Skin epidermis (tissue), 12 donors: ENCODE results near the gene CAND1.
"Not testable (repeated sequence)": the region's sequence is repeated elsewhere in the genome, so short reads cannot be mapped to it uniquely, and the experiment has no call there.

Experiments
- H3K27ac ChIP-seq, 21 experiments: fragments of 200-600 bp; sonication (generic) in 11 of 21; one replicate each; pipeline ENCODE4 v1.5.0; 2020; ENCODE audit warnings: mild to moderate bottlenecking in 3 of 21, inconsistent platforms in 2 of 21, moderate library complexity in 2 of 21
- H3K4me3 ChIP-seq, 7 experiments: fragments of 200-600 bp; sonication (generic) in 2 of 7; one replicate each; pipeline ENCODE4 v1.5.0; 2020; ENCODE audit warnings: inconsistent platforms in 2 of 7, mild to moderate bottlenecking in 2 of 7, moderate library complexity in 1 of 7

CAND1 gene

DNA sequence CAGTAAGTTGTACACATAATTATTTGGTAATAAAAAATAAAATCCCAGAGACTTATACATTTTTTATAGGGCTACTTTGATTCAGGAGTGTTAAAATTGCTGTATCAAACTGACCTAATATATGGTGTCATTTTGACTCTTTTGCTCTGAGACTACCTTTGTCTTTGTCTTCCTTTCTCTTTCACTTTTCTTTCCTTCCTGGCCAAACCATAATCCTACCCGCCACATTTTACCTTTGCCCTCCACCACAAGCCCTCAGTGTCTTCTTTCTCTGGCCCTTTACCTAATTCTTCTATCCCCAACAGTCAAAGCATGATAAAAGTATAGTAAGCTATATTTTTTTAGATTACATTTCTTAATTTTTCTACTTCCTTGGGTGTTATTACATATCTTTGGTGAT is 62.0 kb downstream of the CAND1 start:
- Histone ChIP-seq H3K27ac (no peak overlapping the region), H3K4me3 (no peak overlapping the region)

DNA sequence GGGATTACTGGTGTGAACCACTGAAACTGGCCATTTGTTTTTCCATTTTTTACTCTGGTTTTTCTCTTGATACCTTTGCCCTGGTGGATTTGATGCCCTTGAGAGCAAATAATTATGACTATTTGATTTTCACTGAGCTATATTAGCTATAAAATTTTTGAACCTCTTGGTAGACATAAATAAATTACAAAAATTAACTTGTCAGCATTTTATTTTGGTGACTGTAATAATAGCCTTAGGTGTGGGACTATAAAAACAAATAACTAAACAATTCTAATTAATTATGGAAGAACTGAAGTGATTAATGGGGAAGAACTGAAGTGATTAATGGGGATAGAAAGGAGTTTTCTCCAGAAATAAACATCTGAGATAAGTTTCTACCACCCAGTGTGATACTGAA is 62.7 kb downstream of the CAND1 start:
- Histone ChIP-seq H3K4me3 (no peak overlapping the region), H3K27ac (no peak overlapping the region)

DNA sequence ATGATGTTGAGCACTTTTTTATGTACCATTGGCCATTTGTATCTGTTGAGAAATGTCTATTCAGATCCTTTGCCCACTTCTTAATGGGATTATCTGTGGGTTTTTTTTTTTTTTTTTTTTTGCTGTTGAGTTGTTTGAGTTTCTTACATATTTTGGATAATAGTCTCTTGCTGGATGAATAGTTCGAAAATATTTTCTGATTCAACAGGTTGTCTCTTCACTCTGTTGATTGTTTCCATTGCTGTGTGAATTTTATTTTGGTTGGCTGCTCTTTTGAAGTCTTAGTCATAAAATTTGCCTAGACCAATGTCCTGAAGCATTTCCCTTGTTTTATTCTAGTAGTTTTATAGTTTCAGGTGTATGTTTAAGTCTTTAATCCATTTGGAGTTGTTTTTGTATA is 64.5 kb downstream of the CAND1 start:
- Histone ChIP-seq H3K4me3 (no peak overlapping the region), H3K27ac (no peak overlapping the region)

DNA sequence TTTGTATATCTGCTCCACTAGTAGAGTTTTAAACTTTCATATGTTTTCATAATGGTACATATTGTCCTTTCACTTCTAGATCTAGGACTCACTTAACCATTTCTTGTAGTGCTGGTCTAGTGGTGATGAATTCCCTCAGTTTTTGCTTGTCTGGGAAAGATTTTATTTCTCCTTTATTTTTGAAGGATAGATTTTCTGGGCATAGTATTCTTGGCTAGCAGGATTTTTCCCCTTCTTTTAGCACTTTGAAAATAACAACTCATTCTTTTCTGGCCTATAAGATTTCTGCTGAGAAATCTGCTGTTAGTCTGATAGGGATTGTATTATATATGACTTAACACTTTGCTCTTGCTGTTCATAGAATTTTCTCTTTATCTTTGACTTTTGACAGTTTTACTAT is 69.3 kb downstream of the CAND1 start:
- Histone ChIP-seq H3K4me3 (no peak overlapping the region), H3K27ac (no peak overlapping the region)

DNA sequence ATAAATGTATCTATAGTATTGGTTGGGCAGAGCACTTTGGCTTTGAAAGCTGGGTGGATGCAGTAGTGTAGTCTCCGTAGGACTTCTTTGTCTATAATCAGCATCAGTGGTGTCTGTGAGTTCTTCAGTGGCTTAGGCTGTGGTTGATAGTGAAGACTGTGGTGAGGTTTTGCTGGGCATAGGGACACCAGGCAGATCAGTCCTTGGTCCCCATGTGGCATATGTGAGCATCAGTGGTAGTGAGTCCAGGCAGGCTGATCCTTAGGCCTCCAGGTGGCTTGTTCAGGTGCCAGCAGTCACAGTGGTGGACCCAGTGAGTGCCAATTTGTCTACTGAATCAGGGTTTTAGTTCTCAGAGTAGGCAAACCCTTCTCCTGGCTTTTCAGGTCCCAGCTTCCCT is 70.4 kb downstream of the CAND1 start:
- no peak overlapping the region for H3K4me3 ChIP-seq
- no peak overlapping the region for H3K27ac ChIP-seq

DNA sequence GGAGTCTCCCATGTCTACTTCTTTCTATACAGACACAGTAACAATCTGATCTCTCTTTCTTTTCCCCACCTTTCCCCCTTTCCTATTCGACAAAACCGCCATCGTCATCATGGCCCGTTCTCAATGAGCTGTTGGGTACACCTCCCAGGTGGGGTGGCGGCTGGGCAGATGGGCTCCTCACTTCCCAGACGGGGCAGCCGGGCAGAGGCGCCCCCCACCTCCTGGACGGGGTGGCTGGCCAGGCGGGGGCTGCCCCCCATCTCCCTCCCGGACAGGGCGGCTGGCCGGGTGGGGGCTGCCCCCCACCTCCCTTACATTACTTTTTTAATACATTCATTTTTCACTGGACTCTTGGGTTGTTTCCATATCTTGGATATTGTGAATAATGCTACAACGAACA is 71.9 kb downstream of the CAND1 start:
- H3K4me3 ChIP-seq, H3K27ac ChIP-seq: not testable (repeated sequence)

DNA sequence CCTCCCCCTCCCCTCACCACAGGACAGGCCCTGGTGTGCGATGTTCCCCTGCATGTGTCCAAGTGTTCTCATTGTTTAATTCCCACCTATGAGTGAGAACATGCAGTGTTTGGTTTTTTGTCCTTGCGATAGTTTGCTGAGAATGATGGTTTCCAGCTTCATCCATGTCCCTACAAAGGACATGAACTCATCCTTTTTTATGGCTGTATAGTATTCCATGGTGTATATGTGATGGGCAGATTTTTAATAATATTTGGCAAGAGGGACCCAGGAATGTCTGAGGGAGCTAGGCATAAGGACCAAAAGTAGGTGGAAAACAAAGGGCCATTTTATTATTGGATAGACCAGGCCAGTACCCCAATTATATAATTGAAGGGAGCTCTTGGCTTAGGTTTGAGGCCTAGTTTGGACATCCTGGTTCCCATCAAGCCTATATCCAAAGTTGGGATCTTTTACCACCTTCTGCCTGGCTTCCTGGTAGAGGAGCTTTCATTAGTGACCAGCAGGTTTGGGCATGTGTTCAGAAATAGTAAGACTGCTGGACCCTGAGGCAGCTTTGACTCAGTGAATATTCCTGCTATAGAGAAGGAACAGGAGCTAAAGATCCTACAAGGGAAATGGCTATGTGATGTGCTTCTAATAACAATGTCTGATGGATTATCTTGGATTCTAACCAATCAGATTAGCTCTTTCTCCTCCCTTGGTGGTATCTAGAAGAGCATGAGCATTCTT is 76.0 kb downstream of the CAND1 start:
- no peak overlapping the region for H3K27ac ChIP-seq

DNA sequence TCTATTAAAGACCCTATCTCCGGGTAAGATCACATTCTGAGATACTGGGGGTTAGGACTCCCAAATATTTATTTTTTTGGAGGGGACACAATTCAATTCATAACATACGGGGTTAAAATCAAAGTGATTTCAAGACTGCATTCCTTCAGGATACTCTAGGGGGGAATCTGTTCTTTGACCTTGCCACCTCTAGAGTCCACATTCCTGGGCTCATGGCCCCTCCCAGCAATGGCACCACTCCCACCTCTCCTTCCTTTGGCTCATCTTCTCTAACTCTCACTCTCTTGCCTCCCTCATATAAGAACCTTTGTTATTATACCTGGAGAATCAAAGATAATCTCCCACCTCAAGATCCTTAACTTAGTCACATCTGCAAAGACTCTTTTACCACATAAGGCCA is 79.5 kb downstream of the CAND1 start:
- Histone ChIP-seq H3K4me3 (no peak overlapping the region), H3K27ac (no peak overlapping the region)

More for the DNA sequence above, 76.0 kb downstream of the CAND1 start:
- H3K4me3 ChIP-seq = no peak overlapping the region

DNA sequence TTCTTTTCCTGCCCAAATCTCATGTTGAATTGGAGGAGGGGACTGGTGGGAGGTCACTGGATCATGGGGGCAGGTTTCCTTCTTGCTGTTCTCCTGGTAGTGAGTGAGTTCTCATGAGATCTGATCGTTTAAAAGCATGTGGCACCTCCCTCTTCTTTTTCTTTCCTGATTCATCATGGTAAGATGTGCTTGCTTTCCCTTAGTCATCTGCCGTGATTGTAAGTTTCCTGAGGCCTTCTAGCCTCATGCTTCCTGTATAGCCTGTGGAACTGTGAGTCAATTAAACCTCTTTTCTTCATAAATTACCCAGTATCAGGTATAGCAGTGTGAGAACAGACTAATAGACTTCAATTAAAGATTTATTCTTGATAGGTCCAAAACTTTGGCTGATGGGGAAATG is 83.5 kb downstream of the CAND1 start:
- Histone ChIP-seq H3K27ac (no peak overlapping the region), H3K4me3 (no peak overlapping the region)

DNA sequence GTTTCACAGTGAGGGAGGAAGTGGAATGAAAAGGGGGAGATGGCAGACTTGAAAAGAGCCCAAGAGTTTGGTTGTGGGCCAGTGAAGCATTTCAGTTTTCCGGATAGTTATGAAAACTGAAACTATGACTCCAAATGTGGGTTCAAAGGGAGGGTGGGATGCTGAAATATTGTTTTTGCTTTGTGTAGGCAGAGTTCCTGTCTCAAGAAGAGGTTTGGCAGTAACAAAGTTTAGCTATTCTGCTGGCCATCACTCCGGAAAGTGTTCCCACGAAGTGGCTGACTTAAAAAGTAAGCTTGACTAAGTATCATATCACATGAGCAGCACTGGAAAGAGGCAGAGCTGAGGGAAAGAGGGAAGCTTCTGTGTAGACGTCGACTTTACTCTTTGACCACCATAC is 85.2 kb downstream of the CAND1 start:
- H3K4me3 ChIP-seq = no peak overlapping the region
- H3K27ac ChIP-seq = peak overlapping the region in 6 of 21 experiments; percentile 40 to 69 (median 54)

DNA sequence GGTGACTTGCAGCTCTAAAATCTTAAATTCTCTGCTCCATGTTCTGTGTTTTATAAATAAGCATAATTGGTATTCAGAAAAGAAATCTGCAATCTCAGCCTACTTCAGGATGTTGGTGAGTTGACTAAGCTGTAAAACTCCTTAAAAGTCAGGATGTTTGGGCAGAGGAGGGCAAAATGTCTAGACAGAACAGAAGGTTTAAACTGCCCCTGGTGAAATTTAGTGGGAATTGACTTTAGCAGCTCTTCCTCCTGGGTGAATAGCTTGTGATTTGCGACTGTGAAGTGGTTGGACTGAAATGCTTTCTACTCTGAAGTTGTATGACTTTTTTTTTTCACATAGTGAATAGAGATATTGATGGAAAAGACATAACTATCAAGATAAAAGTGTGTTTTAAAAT is 85.8 kb downstream of the CAND1 start:
- Histone ChIP-seq H3K27ac (peak overlapping the region in 6 of 21 experiments; percentile 40 to 69 (median 54)), H3K4me3 (no peak overlapping the region)

DNA sequence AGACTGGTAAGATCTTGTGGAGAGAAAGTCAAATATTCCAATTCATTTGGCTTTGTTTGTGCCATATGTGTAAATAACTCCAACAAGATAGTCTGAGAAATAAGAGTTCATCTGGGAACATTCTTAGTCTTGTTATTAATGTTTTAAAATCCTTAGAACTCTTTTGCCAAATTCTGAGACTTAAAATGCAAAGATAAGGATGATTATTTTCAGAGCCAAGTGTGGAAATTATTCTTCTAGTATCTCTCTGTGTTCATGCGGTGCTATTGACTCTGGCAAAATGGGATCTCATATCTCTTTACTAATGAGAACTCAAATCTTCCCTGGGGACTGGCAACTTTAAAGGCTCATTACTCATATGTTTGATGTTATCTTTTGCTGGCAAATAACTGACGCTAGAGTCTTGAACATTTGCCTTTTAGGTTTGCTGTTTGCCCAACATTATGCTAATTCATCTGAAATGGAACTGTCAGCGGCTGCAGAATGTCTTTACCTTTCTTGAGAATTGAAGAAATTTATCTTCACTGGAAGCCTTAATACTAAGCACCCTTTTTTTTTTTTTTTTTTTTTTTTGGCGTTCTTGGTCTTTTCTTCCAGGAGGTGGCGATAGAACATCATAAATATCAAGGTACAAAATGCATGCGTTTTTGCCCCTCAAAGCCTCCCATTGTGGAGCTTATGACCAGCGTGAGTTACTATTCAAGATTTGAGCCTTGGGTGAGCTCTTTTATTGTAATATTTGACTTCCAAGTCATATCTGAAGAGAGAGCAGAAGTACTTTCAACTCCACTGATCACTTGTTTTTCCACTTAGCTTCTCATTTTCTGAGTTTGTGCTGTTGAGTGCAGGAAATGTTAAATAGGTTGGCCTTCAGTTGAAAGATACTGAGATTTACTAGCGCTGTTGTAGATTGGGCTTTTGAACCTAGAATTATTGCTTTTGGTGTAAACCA is 86.5 kb downstream of the CAND1 start:
- peak overlapping the region in 3 of 21 experiments; percentile 34 to 61 (median 55) for H3K27ac ChIP-seq
- H3K4me3 ChIP-seq = no peak overlapping the region

DNA sequence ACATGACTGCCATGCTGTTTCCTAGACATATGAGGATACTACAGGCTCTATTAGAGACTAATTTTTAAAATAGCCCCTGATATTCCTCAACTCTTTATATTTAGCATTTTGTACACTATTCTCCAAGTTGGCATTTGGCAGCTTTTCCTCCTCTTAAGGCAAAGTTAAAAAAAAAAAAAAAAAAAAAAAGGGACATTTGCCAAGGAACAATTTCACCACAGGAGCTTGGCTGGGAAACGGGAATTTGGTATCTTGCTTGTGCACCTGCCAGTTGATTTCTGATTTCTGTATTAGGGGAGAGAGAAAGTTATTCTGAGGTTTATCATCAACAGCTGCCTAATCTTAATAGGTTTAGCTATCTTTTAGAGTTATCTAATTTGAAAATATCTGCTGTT is 87.2 kb downstream of the CAND1 start:
- H3K27ac ChIP-seq = peak overlapping the region in 2 of 21 experiments; percentile 34 to 76
- no peak overlapping the region for H3K4me3 ChIP-seq

DNA sequence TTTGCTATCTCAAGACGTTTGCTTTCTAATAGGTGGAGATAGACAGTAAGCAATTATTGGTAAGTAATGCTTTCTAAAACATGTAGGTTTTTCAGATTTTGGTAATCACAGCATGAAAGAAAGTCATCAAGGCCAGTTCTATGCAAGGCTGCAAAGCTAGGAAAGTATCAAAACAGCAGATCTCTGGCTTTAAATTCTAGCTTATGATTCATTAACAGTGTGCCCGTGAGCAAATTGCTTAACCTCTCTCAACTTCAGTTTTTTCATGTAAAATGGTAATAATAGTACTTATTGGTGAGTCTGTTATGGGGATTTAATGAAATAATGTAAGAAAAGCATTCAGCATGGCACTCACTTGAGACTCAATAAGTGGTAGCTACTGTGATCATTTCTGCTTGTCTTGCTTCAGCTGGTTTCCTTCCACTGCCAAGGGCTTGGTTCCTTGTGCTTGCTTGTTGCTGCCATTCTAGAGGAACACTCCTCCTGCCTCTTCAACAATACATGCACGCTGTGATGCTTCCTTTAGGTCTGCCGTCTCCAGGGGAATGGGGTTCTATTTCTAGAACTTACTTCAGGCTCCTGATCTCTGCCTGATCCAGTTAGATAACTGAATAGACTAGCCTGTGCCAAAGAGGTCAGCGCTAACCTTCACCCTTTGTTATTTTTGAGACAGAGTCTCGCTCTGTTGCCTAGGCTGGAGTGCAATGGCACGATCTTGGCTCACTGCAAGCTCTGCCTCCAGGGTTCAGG is 88.4 kb downstream of the CAND1 start:
- H3K4me3 ChIP-seq = no peak overlapping the region
- H3K27ac ChIP-seq = peak overlapping the region in 8 of 21 experiments; percentile 5 to 76 (median 62)

DNA sequence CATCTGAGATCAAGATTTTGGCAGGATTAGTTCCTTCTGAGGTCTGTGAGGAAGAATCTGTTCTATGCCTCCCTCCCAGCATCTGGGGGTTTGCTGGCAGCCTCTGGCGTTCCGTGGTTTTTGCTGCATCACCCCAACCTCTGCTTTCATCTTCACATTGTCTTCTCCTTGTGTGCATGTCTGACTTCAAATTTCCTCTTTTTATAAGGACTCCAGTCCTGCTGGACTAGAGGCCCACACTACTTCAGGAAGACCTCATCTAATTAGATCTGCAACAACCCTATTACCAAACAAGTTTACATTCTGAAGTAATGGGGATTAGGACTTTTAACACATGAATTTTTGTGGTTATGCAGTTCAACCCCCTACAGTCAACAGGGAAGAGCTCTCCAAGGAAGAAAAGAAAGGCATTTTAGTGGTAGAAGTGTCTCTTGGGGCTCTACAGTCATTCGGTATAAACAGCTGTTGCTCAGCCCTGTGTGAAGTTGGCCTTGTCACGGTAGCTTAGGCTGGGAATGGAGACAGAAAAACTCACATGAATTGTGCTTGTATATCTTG is 89.7 kb downstream of the CAND1 start:
- H3K27ac ChIP-seq = peak overlapping the region in 7 of 21 experiments; percentile 5 to 70 (median 64)
- H3K4me3 ChIP-seq = no peak overlapping the region

DNA sequence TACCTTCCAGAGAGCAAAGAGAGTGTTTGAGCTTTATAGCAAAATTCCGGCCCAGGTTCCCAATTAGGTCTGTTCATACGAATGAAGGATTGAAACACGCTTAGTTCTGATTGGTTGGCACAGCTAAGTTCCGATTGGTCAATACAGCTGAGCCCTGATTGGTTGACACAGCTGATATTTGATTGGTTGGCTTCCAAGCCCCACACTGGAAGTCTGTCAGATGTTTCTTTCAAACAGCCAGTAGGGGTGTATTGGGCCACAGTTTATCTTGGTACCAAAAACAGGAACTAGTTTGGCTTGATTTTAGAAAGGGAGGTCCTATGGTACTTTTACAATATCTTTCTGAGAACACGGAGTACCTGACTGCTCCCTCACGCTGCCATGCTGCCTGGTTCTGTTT is 93.4 kb downstream of the CAND1 start:
- no peak overlapping the region for H3K4me3 ChIP-seq
- H3K27ac ChIP-seq = no peak overlapping the region

DNA sequence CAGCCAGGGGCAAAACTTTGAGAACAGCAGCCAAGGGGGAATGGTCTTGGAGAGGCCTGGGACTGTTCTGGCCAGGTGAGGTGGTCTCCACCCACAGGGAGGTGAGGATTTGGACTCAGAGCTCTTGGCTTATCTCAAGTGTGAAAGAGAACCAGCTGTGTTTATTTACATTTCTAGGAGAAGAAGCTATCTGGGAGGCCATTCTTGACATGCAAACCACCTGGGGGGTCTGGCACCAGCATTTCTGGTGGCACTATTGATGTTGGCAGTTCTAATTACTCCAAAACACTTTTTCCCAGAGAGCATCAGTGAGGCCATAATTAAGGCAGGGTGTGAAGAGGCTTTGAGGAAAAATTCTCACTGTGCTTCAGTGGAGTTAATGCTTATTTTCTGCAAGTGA is 95.1 kb downstream of the CAND1 start:
- Histone ChIP-seq H3K27ac (peak overlapping the region in 1 of 21 experiments; percentile 55), H3K4me3 (no peak overlapping the region)

DNA sequence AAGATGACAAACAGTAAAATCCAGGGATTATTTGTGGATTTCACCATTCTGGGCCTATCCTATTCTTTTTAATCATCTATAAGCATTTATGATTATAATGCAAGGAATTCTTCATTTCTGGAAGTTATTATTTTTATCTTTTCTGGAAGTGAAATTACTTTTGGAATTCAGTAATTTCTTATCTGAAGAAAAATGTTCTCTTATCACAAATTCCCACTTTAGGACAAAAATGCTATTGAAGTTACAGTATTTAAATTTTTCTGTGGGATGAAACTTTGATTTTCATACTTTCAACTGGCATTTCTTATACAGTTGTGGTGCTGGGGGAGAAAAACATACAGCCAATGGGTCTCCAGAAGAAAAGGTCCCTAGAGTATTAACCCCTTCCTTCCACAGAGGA is 96.0 kb downstream of the CAND1 start:
- no peak overlapping the region for H3K4me3 ChIP-seq
- H3K27ac ChIP-seq = peak overlapping the region in 1 of 21 experiments; percentile 40

DNA sequence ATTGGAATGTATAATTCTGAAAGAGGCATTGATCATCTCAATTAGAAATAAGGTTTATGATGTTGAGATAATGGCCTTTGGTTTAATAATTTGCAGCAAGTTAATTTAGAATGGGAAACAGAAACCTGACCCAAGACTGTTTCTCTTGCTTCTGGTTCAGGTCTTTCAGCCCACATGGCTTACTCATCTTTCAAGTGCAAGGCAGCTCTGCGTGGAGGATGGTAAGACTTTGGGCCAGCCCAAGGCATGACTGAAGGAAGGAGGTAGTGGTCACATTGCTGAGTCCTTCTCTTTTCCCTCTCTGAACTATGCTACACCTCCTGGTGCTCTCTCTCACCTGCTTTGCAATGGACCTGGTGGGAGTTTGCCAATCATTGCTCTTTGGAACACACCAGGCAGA is 98.7 kb downstream of the CAND1 start:
- Histone ChIP-seq H3K4me3 (no peak overlapping the region), H3K27ac (no peak overlapping the region)
